ELR (cell line): ENCODE results near the gene CD6.

Experiments used
- DNase-seq: peaks from one replicate; pipeline ENCODE4 v3.0.0-alpha.2; 2015; ENCODE audit warnings: low read depth

CD6 gene

DNA sequence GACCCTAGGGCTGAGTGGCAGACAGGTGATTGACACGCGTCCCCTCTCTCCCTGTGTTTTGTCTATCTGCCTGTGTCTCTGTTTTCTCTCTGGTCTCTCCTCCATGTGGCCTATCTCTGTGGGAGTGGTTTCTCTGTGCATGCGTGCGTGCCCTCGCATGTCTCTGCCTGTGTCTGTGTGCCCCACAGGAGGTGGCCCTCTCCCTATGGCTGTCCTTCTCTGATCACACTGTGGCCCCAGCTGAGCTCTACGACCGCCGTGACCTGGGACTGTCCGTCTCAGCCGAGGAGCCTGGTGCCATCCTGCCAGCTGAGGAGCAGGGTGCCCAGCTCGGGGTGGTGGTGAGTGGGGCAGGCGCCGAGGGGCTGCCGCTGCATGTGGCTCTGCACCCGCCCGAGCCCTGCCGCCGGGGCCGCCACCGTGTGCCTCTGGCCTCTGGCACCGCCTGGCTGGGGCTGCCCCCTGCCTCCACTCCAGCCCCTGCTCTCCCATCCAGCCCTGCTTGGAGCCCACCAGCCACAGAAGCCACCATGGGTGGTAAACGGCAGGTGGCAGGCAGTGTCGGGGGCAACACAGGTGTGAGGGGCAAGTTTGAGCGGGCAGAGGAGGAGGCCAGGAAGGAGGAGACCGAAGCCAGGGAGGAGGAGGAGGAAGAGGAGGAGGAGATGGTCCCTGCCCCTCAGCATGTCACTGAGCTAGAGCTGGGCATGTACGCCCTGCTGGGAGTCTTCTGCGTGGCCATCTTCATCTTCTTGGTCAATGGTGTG lies 35.6 kb upstream of the CD6 start:
- DNase-seq, result no peak

DNA sequence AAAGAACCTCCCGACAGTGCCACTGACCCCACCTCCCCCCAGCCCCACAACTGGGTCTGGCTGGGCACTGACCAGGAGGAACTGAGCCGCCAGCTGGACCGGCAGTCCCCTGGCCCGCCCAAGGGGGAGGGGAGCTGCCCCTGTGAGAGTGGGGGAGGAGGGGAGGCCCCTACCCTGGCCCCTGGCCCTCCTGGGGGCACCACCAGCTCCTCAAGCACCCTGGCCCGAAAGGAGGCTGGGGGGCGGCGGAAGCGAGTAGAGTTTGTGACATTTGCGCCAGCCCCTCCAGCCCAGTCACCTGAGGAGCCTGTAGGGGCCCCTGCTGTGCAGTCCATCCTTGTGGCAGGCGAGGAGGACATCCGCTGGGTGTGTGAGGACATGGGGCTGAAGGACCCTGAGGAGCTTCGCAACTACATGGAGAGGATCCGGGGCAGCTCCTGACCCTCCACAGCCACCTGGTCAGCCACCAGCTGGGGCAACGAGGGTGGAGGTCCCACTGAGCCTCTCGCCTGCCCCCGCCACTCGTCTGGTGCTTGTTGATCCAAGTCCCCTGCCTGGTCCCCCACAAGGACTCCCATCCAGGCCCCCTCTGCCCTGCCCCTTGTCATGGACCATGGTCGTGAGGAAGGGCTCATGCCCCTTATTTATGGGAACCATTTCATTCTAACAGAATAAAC lies 34.9 kb upstream of the CD6 start:
- no peak for DNase-seq

- no peak for DNase-seq
Measured at GRCh38 chr11:60937144-60937527, 34.3 kb upstream of the CD6 start.

GRCh38 chr11:60937811-60938210 lies 33.7 kb upstream of the CD6 start:
- no peak for DNase-seq

DNA sequence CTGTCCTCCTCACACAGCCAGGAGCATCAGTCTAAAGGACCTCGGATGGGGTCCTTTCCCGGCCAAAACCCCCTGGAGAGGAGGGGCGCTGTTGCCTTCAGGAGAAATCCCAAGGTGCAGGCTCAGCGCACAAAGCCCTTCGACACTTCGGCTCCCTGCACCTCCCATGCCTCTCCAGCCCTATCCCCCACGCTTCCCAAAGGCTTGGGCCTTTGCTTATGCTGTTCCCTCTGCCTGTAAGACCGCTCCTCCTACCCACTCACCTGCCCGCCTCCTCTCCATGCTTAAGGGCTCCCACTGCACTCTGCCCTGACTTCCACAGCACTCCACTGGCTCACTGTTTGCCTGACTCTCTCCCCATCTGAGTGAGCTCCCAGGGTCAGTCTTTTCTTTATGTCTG lies 33.0 kb upstream of the CD6 start:
- no peak for DNase-seq

DNA sequence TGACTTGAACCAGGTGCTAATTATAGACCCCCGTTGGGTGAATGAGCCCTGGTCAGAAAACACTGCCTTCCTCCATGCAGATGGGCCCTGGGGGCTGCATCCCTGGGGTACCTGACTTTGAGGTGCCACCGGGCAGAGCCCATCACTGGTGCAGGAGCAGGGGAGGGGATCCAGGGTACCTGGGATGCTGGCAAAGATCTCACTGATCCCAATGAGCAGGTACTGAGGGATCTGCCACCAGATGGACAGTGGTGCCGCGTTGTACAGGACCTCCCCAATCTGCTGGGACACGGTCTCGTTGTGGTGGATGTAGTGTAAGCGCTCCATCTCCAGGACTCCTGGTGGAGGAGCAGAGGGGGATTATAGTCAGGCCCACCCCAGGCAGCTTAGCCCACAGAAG lies 32.2 kb upstream of the CD6 start:
- DNase-seq, result no peak

DNA sequence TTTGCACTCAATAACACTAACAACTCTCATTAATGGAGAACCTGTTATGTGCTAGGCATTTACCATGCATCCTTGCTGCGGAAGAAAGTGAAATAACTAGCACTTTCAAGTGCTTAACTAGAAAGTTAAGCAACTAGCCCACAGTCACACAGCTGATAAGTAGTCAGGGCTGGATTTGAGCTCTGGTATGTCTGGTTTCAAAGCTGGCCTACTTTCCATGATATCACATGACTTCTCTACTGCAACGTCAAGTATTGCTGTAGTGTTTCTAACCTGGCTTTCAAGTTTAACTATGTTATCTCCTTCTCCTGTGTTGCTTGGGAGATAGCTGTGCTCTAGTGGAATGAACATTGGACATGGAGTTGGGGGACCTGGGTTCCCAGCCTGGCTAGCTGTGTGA lies 31.6 kb upstream of the CD6 start:
- no peak for DNase-seq

DNA sequence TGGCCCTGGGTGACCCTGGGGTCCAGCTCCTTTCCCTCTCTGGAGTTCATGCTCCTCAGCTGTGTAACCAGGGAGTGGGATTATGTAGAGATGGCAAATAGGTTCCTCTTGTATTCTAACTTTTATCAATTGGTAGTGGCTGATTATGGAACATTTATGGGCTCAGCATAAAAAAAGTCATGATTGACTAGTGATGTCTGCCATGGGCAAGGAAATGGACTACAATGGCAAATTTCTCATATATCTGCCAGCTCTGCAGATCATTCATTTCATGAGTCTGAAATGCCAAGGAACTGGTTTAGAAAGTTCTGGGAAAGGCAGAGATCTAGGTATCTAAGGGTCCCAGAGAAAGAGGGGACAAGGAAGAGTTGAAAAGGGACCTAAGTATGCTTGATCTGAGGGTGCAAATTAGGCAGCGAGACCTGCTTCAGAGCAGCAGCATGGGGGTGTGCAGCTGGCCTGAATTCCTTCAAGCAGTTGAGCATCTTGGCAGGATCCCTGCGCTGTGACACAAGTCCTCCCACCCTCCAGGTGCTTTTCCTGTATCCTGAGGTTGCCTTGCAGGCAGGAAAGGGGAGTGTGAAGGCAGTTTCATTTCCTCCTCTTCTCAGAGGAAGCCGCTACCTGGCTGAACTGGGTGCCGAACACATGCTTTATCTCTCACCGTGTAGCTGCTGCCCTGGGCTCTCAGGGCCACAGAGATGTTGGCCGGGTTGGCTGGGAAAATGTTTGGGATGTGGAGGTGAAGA lies 29.9 kb upstream of the CD6 start:
- no peak for DNase-seq

- DNase-seq, result no peak
Measured at GRCh38 chr11:60942219-60942618, 29.3 kb upstream of the CD6 start.

DNA sequence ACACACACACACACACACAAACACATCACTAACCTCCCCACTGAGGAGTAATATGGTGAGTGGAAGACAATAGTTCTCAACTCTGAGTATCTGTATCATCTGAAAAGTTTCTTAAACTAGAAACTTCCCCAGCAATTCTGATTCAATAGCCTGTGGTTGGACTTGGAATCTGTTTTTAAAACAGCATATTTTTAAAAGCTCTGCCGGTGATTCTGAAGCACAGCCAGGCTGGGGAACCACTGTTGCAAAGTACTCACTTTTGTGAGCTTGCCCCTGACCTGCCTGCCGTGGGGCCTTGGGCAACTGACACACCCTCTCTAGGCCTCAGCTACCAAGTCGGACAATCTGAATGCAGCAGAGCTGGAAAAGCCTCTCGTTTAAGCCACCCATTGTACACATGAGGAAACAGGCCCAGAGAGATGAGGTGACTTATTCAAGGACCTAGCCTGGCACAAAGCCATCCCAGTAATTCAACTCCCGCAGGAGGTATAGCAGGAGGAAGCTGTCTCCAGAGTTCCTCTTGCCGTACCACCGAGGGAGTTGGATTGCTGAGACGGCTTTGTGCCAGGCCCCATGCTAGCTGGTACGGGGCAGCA lies 28.4 kb upstream of the CD6 start:
- DNase-seq, result no peak

GRCh38 chr11:60944490-60945294 lies 26.8 kb upstream of the CD6 start:
- DNase-seq, result no peak

- DNase-seq, result no peak
Measured at GRCh38 chr11:60945295-60945667, 26.2 kb upstream of the CD6 start.

DNA sequence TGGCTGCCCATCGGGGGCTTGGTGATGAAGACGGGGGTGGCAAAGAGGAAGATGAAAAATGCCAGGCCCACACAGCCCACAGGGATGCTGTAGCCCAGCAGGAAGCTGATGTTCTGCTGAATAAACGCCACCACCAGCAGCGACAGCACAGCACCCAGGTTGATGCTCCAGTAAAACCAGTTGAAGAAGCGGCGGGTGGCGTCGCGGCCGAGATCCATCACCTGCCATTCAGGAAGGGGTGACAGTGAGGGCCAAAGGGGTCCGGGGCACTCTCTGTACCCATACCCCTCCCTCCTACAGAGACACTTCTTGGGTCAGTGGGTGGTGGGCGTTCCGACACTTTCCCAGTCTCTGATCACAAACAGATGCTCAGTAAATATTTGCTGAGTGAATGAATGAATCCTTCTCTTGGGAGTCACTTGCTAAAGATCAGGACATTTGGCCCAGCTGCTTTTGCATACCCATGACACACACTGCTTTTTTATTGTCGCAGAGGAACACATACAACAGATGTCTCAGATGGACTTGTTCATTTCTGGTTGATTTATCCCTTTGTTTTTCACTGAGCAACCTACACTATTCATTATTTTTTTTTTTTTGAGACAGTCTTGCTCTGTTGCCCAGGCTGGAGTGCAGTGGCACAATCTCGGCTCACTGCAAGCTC lies 24.7 kb upstream of the CD6 start:
- DNase-seq, result no peak

GRCh38 chr11:60947700-60948099 lies 23.8 kb upstream of the CD6 start:
- DNase-seq, result no peak

- DNase-seq, result no peak
Measured at GRCh38 chr11:60948250-60948649, 23.2 kb upstream of the CD6 start.

DNA sequence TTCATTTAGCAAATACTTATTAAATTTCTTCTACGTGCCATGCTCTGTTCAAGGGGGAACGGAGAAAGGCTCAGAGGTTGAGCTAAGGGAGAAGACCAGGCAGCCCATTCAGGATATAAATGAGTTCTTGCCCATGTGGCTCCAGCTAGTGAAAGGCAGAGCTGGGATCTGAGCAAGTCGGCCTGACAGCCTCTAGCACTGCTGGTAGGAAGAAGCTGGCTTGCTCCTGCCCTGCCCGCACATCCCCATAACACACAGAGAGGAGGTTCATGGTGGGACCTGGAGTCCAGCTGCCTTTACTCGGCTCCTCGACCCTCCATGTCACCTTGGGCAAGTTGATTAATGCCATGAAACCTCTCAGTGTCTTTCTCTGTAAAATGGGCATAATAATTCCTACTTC lies 21.5 kb upstream of the CD6 start:
- no peak for DNase-seq

DNA sequence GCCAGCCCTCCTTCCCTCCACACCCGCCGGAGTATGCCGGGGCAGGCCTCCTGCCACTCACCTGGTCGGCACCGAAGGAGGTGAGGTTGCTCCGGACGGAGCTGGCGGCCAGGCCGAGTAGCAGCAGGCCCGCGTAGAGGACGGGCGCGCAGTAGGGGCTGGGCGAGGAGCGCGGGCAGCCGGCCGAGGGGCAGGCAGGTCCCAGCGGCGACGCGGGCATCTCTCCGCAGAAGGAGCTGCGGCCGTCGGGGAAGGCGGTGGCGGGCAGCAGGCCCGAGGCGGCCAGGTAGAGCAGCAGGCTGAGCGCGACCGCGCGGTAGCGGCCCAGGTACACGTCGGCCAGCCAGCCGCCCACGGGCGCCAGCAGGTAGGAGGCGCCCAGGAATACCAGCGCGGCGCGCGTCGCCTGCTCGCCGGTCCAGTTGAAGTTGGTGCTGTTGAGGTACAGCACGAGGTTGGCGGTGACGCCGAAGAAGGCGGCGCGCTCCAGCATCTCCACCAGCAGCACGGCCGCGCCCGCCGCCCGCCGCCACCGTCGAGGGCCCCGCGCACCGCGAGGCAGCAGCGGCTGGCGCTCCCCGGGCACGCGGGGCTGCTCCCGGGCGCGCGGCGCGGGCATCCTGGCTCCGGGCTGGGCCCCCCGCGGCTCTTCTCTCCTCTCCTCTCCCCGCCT lies 20.4 kb upstream of the CD6 start:
- no peak for DNase-seq

GRCh38 chr11:60951606-60951903 lies 19.9 kb upstream of the CD6 start:
- no peak for DNase-seq

GRCh38 chr11:60951904-60952741 lies 19.4 kb upstream of the CD6 start, which contains the start of gene SLC15A3:
TSS of gene SLC15A3 (minus strand) at chr11:60952176. CDS start at chr11:60951551, 625 bp downstream.
- DNase-seq, result peak; percentile 55

- no peak for DNase-seq
Measured at GRCh38 chr11:60952742-60953170, 18.7 kb upstream of the CD6 start.
